GM18909 (cell line): ENCODE data around the gene HDDC3.
A peak's percentile ranks its signal among the peaks of the same experiment; 100 is the strongest.

ENCODE experiments used
- ATAC-seq: cut with Tn5 transposase; IDR thresholded peaks from one replicate; pipeline ENCODE4 v1.9.1; 2021; ENCODE audit warnings: mild to moderate bottlenecking; ENCODE audit not compliant: unreplicated experiment, poor library complexity

The HDDC3 gene

DNA sequence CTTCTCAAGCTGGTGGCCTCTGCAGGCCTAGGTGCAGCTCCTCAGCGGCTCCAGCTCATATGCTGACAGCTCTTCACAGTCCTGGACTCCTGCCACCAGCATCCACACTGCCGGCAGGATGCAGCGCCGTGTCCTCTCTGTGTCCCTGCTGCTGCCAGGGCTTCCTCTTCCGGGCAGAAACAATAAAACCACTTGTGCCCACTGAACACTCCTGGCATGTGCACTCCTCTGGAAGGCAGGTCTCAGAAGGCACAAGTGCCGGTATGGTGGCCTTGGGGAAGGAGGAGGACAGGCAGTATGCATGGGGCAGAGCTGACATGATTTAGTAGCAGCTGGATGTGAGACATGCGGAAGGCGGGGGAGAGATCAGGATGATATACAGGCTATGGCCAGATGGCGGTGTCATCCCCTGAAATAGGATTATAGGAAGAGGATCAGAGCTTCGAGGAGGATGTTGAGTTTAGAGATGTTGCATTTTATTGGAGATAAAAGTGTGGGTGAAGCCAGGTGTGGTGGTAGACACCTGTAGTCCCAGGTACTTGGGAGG, 36.7 kb downstream of the HDDC3 start:
- ATAC-seq: no peak

DNA sequence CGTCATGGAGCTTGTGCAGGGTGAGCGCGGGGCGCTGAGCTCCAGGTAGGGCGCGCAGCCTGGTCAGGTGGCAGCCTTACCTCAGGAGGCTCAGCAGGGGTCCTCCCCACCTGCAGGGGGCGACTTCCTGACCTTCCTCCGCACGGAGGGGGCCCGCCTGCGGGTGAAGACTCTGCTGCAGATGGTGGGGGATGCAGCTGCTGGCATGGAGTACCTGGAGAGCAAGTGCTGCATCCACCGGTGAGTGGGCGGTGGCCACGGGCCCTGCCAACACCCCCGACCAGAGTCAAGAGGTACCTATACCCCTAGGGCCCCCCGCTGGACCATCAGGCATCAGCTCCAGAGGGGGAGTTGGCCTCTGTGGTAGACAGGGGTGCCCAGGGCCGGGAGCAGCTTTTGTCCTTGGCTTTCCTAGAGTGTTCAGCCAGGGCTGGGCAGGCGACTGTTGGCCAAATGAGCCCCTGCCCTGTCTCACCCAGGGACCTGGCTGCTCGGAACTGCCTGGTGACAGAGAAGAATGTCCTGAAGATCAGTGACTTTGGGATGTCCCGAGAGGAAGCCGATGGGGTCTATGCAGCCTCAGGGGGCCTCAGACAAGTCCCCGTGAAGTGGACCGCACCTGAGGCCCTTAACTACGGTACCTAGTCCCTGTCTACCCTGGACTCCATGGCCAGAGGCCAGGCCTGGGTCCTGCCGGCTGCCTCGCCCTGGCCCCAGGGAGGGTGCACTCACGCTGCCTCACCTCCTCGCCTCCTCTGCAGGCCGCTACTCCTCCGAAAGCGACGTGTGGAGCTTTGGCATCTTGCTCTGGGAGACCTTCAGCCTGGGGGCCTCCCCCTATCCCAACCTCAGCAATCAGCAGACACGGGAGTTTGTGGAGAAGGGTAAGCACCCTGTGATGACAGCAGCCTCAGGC, 38.9 kb downstream of the HDDC3 start:
- no peak for ATAC-seq

DNA sequence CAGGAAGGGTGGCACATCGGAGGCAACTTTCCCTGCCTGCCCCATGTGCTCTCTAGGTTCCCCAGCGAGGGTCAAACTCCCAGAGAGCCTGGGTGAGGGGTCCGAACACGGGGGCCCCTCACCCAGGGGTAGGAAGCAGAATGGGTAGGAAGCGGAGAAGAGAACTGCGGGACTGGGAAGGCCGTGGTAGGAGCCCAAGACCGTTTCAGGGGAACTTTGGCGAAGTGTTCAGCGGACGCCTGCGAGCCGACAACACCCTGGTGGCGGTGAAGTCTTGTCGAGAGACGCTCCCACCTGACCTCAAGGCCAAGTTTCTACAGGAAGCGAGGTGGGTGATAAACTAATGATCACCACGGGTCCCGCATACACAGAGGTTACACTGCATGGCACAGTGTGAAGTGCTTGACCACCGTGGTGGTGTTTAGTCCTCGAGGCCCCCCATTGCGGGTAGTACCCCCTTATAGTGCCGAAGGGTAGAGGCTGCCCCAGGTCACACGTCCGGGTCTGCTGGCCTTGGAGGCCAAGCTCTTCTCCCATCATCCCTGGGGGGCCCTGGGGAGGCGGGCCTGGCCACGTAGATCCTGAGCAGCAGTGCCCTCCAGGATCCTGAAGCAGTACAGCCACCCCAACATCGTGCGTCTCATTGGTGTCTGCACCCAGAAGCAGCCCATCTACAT, 39.7 kb downstream of the HDDC3 start:
- ATAC-seq: no peak

DNA sequence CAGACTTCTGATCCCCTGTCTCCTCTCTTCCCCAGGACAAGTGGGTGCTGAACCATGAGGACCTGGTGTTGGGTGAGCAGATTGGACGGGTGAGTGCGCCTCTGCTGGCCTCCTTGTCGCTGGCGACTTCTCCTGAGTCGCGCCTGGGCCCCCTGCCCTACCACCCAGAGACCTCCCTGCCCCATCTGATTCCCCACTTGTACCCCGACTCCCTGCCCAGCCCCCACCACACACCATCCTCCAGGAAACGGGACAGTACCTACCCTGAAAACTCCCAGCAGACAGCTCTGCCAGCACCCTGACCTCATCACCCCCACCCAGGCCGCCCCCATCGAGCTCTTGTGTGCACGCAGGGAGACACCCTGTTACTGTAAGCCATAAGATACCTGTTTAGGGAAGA, 40.3 kb downstream of the HDDC3 start:
- no peak for ATAC-seq

DNA sequence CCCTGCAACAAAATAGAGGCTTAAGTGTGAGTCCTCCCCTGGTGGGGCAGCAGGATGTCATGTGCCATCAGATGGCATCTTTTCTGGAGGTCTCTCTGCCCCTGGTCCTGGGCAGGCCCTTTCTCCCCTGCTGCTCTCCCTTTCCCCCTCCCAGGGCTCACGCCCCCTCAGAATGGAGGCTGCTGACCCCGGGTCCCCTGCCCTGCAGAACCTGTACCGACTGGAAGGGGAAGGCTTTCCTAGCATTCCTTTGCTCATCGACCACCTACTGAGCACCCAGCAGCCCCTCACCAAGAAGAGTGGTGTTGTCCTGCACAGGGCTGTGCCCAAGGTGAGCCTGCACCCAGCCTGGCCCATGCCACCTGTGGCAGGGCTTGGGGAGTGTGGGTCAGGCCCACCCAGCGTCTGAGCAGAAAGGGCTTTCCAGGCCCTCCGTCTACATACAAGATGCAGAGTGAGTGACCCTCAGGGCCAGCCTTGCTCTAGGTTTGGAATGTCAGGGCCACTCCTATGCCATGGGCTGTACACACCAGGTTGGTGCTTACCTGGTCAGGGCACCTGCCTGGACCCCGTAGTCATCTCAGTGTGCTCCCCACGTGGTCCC, 40.9 kb downstream of the HDDC3 start:
- no peak for ATAC-seq

DNA sequence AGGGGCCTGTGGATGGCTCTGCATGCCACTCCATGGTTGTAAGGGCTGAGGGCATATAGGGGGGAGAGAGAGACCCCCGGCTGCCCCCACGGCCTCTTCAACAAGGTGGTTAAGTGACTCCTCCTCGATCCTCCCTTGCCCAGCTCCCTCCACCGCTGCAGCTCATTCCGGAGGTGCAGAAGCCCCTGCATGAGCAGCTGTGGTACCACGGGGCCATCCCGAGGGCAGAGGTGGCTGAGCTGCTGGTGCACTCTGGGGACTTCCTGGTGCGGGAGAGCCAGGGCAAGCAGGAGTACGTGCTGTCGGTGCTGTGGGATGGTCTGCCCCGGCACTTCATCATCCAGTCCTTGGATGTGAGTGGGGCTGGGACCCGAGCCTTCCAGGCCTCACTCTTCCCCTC, 41.5 kb downstream of the HDDC3 start:
- no peak for ATAC-seq

DNA sequence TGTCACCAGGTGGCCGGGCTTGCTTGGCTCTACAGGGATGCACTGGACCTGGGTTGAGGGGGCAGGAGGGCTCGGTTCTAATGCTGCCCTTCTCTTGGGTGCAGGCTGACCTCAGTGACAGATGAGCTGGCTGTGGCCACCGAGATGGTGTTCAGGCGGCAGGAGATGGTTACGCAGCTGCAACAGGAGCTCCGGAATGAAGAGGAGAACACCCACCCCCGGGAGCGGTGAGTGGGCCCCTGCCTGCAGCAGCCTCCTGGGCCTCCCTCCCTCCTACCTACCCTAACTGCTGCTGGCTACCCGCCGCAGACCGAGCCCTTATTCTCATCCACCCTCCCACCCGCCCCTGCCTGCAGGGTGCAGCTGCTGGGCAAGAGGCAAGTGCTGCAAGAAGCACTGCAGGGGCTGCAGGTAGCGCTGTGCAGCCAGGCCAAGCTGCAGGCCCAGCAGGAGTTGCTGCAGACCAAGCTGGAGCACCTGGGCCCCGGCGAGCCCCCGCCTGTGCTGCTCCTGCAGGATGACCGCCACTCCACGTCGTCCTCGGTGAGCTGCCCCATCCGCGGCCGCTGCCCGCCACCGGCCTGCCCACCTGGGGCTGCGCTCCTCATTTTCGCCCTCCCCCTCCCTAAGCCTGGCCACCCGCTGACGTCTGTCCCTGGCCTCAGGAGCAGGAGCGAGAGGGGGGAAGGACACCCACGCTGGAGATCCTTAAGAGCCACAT, 42.5 kb downstream of the HDDC3 start:
- ATAC-seq: no peak

DNA sequence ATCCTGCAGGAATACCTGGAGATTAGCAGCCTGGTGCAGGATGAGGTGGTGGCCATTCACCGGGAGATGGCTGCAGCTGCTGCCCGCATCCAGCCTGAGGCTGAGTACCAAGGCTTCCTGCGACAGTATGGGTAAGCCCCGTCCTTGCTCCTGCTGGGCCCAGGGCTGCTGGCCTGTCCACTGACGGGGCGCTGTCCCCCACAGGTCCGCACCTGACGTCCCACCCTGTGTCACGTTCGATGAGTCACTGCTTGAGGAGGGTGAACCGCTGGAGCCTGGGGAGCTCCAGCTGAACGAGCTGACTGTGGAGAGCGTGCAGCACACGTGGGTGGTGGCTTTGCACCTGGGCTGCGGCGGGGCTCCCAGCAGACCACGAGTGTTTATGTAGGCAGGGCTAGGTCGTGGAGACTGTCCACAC, 43.0 kb downstream of the HDDC3 start:
- no peak for ATAC-seq

DNA sequence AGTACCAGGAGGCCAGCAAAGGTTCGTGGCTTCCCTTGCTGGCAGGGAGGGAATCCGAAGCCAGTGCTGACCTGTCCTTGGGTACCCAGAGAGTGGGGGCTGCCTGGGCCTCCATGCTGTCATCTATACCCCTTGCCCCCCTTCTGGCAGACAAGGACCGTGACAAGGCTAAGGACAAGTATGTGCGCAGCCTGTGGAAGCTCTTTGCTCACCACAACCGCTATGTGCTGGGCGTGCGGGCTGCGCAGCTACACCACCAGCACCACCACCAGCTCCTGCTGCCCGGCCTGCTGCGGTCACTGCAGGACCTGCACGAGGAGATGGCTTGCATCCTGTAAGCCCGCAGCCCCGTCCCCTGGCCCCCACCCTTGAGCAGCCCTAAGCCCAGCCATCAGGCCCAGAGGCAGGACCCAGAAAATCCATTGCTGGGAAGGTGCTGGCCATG, 45.3 kb downstream of the HDDC3 start:
- no peak for ATAC-seq

DNA sequence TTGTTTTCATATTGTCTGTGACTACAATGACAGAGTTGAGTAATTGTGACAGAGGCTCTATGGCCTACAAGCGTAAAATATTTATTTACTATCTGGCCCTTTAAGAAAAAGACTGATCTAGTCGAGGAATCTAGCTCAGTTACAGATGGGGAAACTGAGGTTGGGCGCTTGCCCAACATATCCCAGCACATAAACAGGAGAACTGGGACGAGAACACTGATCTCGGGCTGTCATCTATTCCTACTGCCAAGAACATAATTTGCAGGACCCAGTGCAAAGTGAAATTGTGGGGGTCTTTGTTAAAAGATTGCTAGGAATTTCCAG, 46.1 kb downstream of the HDDC3 start:
- no peak for ATAC-seq

DNA sequence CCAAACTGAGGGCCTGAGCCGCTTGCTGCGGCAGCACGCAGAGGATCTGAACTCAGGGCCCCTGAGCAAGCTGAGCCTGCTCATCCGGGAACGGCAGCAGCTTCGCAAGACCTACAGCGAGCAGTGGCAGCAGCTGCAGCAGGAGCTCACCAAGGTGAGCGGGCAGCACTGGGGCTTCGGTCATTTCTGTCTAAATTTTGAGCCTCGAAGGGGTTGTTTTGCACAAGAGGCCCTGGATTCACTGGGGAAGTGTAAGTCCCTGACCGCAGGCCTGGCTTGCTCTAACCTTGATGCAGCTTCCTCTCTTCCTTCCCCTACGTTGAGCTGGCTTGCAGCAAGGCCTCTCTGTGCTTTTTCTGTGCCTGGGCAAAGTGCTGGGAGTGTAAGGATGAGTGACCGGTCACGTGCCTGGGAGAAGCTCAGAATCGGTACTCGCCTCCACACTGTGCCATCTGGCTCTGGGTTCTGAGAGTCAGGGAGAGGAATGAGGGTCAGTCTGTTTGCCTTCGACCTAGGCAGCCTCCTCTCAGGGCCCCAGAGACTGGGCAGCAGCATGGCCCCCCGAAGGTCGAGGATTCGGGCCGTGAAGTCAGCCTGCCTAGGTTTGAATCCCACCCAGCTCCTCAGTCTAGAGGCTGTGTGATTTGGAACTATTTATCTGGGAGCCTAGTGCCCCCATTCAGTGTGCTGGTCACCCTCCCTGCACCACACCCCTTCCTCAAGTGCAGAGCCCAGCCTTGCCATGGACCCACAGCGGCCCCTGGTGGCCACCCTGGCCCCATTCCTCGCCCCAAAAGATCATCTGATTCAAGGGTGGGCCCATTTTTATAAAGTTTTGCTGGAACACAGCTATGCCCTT, 46.7 kb downstream of the HDDC3 start:
- peak; percentile 38 for ATAC-seq

DNA sequence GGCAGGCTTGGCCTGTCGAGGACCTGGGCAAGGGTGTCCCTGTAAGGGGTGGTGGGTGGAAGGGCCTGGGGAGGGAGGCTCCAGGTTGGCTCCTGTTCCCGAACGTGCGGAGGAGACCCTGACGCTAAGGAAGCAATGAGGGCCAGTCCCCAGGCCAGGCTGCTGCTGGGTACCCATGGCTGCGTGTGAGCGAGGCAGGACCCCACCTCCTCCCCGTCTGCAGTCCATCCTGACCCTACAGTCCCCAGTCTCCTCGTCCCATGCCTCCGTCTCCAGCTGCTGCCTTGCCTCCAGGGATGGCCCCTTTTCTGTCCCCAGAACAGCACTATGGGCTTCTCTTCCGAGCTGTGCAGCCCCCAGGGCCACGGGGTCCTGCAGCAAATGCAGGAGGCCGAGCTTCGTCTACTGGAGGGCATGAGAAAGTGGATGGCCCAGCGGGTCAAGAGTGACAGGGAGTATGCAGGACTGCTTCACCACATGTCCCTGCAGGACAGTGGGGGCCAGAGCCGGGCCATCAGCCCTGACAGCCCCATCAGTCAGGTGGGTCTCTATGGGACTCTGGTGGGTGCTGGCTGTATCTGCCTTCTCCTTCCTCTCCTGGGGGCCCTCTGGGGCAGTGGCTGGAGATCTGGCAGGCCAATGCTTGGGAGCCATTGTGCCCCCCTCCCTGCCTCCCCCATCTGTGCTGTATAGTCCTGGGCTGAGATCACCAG, 47.5 kb downstream of the HDDC3 start:
- peak; percentile 13 for ATAC-seq

DNA sequence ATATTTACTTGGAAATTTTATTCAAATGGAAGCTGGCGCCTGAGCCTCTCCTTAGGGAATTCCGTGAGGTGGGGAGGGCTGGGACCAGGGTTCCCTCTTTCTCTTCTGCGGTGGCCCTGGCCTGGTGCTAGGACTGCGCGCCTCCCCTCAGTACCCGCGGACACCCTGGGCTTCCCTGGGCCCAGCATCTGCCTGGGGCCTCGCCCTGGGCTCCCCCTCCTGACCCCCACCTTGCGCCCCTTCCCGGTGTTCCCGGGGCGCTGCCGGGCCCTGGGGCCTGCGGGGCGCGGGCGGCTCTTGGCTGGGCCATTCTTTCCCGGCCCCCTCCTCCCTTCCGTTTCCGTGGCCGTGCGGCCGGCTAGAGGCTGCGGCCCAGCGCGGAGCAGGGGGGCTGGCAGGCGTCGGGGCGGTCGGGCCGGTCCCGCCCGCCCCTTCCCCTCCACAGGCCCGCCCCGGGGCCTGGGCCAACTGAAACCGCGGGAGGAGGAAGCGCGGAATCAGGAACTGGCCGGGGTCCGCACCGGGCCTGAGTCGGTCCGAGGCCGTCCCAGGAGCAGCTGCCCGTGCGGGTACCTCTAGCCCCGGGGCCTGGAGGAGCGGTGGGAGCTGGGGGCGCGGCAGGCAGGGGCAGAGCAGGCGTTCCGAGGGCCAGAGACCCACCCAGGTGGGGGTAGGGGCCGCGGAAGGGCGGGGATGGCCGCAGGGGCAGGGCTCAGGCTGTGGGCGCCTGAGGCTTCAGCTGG, 48.2 kb downstream of the HDDC3 start, which contains the start of gene FES:
Gene FES (plus strand): TSS at position 529 of the 743 bp plus-strand sequence. CDS start 542 bp downstream, outside the sequence.
- ATAC-seq: peak; percentile 42

DNA sequence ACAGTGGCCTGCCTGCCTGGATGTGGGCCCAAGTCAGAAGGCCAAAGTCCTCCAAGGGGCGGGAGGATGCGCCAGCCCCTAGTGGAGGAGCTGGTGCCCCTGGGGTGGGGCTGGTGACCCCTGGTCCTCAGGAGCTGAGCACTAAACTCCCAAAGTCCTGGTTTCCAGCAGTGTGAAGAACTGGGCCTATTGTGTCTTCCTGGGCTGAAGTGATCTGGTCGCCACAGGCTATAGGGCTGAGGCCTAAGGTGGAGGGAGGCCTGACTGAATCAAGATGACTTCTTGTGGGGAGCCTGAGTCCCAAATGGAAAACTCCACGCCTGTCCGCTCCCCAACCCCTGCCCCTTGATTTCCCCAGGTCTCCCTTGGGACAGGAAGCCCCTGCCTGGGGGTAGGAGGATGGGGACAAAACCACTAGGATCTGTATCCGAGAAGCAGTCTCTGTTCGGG, 48.8 kb downstream of the HDDC3 start:
- ATAC-seq: no peak

DNA sequence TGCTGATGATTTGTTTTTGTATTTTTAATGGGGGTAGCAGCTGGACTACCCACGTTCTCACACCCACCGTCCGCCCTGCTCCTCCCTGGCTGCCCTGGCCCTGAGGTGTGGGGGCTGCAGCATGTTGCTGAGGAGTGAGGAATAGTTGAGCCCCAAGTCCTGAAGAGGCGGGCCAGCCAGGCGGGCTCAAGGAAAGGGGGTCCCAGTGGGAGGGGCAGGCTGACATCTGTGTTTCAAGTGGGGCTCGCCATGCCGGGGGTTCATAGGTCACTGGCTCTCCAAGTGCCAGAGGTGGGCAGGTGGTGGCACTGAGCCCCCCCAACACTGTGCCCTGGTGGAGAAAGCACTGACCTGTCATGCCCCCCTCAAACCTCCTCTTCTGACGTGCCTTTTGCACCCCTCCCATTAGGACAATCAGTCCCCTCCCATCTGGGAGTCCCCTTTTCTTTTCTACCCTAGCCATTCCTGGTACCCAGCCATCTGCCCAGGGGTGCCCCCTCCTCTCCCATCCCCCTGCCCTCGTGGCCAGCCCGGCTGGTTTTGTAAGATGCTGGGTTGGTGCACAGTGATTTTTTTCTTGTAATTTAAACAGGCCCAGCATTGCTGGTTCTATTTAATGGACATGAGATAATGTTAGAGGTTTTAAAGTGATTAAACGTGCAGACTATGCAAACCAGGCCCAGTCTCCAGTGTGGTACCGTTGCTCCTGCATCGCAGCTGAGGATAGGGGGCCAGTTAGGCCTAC, 49.4 kb downstream of the HDDC3 start:
- ATAC-seq: no peak

DNA sequence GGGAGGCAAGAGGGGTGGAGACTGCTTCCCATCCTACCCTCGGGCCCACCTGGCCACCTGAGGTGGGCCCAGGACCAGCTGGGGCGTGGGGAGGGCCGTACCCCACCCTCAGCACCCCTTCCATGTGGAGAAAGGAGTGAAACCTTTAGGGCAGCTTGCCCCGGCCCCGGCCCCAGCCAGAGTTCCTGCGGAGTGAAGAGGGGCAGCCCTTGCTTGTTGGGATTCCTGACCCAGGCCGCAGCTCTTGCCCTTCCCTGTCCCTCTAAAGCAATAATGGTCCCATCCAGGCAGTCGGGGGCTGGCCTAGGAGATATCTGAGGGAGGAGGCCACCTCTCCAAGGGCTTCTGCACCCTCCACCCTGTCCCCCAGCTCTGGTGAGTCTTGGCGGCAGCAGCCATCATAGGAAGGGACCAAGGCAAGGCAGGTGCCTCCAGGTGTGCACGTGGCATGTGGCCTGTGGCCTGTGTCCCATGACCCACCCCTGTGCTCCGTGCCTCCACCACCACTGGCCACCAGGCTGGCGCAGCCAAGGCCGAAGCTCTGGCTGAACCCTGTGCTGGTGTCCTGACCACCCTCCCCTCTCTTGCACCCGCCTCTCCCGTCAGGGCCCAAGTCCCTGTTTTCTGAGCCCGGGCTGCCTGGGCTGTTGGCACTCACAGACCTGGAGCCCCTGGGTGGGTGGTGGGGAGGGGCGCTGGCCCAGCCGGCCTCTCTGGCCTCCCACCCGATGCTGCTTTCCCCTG, 50.2 kb downstream of the HDDC3 start:
- ATAC-seq: no peak
